HG03108 (cell line): ENCODE results near the gene IFI44L.

Experiments used
- ATAC-seq: cut with Tn5 transposase; IDR thresholded peaks from one replicate; pipeline ENCODE4 v1.9.1; 2021; ENCODE audit warnings: moderate library complexity; ENCODE audit not compliant: unreplicated experiment

IFI44L gene

DNA sequence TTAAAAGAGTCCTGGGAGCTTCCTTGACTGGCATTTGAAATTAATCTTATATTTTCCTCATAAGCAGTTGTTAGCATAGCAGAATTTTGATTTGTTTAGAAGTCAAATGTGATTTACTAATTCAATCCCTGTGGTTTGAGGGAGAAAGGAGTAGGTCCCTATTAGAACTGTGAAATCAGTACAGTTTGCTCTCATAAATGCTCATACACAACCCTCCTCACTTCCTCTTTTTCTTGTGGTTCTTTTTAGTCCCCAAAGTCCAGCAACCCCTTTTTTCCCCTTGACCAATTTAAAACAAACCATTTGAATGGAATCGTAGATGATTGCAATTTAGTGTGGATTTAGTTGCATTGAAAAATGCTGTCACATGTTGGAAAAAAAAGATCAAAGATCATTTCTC is 20.2 kb downstream of the IFI44L start:
- no peak for ATAC-seq

DNA sequence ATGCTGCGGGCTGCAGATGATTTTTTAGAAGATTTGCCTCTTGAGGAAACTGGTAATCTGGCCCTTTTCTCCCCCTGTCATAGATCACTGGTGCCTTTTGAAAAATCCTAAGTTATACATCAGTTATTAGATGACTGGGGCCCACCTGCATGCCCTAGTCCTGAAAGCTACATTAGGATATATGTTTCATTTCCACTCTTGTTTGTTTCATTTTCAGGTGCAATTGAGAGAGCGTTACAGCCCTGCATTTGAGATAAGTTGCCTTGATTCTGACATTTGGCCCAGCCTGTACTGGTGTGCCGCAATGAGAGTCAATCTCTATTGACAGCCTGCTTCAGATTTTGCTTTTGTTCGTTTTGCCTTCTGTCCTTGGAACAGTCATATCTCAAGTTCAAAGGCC is 21.3 kb downstream of the IFI44L start:
- ATAC-seq, result no peak

DNA sequence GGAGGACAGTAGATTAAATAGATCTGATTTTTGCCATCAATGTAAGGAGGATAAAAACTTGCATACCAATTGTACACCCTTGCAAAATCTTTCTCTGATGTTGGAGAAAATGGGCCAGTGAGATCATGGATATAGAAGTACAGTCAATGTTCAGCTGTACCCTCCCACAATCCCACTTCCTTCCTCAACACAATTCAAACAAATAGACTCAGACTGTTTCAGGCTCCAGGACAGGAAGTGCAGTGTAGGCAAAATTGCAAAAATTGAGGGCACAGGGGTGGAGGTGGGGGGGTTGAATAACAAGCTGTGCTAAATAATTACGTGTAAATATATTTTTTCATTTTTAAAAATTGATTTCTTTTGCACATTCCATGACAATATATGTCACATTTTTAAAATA is 25.5 kb downstream of the IFI44L start:
- ATAC-seq, result no peak

DNA sequence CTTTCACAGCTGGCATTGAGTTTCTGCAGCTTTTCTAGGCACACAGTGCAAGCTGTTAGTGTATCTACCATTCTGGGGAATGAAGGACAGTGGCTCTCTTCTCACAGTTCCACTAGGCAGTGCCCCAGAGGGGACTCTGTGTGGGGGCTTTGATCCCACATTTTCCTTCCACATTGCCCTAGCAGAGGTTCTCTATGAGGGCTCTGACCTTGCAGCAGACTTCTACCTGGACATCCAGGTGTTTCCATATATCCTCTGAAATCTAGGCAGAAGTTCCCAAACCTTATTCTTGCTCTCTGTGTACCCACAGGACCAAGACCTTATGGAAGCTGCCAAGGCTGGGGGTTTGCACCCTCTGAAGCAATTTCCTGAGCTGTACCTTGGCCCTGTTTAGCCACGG is 27.0 kb downstream of the IFI44L start:
- ATAC-seq, result no peak

DNA sequence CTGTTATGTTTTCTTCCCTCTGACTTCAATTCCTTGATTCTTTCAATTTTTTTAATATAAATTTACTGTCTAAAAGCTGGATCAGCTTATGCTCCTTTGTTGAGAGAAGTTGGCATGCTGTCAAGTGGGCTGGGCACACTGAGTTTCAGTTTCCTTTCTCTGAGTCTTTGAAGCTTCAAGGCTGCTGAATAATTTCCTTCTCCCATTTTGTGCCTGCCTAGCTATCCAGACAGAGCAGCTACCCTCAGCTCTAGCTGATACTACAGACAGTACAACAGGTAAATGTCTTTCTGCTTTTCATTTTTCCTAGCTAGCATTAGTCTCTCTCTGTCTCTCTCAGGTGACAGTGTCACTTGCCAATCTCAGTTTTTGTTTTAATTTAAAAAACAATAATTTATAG is 29.4 kb downstream of the IFI44L start, which contains the start of gene IFI44:
IFI44 (plus strand) TSS at position 204 of the 400 bp plus-strand sequence. CDS start 365 bp downstream, outside the sequence.
- peak; percentile 83 for ATAC-seq

DNA sequence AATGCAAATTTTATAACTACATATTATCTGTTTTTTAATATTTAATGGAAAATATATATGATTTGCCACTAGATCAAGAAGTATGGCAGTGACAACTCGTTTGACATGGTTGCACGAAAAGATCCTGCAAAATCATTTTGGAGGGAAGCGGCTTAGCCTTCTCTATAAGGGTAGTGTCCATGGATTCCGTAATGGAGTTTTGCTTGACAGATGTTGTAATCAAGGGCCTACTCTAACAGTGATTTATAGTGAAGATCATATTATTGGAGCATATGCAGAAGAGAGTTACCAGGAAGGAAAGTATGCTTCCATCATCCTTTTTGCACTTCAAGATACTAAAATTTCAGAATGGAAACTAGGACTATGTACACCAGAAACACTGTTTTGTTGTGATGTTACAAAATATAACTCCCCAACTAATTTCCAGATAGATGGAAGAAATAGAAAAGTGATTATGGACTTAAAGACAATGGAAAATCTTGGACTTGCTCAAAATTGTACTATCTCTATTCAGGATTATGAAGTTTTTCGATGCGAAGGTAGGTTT is 29.9 kb downstream of the IFI44L start:
- ATAC-seq, result no peak

DNA sequence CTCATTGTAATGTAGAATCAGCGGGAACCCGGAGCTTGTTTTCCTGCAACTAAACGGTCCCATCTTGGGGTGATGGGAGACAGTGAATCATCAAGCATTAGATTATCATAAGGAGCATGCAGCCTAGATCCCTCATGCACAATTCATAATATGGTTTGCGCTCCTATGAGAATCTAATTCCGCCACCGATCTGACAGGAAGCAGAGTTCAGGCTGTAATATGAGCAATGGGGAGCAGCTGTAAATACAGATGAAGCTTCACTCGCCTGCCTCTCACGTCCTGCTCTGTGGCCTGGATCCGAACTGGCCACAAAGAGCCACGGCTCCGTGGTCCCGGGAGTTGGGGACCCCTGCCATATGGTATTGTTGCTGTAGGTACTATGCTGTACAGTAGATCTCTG is 31.0 kb downstream of the IFI44L start:
- no peak for ATAC-seq

DNA sequence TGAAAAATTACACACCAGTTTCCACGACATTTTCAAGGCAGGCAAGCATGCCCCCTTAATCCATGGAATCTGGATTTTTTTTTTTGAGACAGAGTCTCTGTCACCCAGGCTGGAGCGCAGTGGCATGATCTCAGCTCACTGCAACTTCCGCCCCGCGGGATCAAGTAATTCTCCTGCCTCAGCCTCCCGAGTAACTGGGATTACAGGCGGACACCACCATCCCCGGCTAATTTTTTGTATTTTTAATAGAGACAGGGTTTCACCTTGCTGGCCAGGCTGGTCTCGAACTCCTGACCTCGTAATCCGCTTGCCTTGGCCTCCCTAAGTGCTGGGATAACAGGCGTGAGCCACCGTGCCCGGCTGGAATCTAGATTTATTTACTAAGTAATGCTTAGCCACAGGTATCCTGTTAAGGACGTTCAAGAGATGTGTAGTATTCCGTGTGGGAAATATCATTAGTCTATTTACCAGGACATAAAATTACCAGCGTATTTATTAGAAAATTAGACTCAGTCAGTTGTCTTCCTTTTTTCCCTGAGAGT is 31.8 kb downstream of the IFI44L start:
- no peak for ATAC-seq

DNA sequence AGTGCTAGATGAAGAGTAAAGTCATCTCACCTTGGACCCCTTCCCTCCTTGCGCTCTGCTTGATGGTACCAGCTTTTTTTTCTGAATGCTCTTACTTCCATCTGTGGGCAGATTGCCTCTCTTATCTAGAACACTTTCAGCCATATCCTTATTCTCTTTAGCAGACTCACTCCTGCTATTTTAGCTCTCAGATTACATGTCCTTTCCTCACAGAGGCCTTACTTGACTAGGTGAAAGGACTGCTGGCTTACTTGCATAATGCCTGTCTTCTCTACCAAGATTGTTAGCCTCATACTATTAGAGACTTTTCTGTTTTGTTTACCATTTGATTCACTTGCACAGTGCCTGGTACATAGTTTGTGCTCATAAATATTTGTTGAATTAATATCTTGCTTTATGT is 38.7 kb downstream of the IFI44L start:
- no peak for ATAC-seq

DNA sequence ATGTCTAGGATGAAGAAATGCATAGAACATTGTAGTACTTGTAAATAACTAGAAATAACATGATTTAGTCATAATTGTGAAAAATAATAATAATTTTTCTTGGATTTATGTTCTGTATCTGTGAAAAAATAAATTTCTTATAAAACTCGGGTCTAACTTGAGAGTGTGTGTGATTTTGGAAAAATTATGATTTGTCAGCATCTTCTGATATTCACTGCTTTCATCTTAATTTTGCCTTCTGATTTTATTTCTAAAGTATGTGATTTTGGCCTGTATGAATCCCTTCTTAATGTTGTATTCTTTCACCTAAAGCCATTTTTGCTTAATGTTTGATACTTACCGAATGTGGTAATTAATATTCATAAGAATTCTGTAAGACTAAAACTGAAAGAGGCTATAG is 43.7 kb downstream of the IFI44L start:
- ATAC-seq, result no peak

DNA sequence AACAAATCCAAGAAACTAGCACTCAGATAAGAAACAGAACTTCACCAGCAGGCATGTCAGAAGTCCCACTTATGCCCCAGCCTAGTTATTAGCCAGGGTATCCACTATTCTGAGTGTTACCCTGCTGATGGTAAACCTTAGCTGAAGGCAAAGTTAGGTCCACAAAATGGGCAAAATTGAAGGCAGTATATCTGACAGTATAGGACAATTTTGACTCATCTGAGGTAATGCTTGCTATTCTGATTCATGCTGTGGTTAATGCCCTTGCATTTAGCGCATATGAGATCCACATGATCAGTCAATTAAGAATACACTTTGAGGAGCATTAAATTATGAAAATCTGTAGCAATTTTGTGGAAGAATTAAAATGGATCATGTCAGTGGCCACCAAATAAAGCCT is 44.5 kb downstream of the IFI44L start:
- no peak for ATAC-seq

DNA sequence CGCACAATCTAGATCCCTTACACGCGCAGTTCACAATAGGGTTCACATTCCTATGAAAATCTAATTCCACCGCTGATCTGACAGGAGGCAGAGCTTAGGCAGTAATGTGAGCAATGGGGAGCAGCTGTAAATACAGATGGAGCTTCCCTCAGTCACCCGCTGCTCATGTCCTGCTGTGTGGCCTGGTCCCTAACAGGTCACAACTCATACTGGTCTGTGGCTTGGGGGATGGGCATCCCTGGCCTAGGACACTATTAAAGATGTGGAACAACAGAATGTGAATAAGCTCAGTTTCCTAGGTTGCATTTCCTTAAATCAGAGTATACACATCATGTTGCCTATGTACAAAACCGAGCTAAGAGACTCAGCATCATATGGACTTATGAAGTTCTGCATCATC is 45.6 kb downstream of the IFI44L start:
- no peak for ATAC-seq

DNA sequence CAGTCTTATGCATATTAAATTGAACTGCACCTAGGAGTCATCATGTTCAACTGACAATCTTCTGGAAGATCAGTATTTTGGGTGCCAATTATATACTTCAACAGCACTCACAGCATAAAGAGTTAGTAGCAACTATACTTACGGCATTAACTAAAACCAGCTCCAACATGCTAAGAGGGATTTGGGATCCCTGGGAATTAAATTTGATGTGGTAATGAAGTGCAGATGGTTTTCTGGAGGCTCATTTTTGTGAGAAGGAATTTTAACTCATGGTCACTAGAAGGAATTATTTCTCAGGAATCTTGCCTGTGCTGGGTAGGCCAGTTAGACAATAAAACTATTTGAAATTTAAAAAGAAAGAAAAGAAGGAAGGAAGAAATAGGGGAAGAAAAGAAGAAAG is 47.7 kb downstream of the IFI44L start:
- ATAC-seq, result no peak

DNA sequence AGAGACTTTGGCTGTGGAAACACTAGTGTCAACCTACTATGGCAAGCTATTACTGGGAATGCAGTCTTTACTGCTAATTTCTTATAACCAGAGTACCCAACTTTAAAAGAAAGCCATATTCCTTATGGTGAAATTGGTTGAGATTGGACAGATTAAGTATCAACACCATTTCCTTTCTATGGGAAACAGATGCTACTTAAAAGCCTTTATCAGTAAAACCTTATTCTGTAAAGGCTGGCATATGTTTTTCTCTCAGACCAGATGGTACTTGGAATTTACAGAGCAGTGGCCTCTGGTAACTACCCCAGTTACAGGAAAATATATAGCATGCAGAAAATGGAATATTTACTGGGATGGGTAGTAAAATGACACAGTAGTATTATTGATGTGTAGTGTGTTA is 48.2 kb downstream of the IFI44L start:
- ATAC-seq, result no peak

DNA sequence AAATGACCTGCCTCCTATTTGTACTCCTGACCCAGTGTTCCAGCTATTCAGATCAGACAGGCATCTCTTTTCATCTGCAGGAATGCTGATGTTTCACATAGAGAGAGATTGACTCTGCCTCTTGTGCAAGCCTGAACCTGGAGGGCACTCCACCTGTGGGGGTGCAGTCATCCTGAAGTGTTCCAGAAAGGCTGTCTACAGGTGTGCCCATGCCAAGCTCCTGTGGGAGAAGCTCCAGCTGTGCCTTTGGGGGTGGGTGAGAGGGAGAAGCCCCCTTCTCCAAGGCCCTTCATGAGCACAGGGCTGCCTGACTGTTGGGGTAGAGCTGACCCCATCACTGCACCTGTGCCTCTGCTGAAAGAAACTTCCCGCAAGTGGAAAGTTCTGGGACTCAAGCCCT is 52.2 kb downstream of the IFI44L start:
- no peak for ATAC-seq

DNA sequence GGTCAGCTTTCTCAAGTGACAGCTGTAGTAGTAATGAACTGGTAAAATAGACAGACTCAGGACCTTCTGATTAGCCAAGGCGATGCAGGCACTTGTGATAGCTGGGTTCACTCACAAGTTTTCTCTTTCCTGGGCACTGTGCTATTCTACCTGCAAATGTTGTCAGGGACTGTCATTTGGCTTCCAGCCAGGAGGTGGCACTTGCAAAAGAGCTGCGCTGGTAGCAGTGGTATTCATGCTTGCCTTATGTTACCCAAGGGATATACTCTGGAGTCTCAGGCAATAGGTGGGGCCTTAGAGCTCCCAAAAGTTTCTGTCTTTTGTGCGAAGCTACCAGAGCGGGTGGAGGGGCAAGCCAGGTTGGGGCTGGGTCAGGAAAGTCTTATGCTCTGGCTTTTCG is 52.9 kb downstream of the IFI44L start:
- ATAC-seq, result no peak

DNA sequence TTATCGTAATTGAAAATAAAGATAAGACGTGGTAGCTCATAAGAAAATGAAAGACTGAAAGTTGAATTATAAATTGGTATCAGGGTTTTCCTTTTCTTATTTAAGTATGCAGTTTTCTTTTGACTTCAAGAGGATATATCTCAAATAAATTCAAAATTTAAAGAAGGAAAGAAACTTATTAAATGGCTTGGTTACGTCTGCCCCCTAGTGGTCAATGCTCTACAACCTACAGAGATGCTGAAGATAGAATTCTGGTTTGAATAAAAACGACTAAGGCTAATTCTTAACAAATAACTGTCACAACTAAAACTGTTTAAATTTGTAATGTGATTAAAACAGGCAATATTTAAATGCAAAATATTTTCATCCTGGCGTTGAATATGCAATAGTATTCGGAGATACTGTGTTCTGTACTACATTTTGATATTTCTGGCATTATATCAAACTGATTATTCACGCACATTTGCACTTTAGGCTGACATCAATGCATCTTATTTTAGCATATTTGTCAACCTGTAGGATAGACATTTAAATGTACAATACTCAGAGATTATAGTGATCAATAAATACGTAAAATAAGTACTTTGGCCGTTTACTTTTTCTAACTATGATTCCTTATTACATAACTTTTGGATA is 56.2 kb downstream of the IFI44L start:
- no peak for ATAC-seq

DNA sequence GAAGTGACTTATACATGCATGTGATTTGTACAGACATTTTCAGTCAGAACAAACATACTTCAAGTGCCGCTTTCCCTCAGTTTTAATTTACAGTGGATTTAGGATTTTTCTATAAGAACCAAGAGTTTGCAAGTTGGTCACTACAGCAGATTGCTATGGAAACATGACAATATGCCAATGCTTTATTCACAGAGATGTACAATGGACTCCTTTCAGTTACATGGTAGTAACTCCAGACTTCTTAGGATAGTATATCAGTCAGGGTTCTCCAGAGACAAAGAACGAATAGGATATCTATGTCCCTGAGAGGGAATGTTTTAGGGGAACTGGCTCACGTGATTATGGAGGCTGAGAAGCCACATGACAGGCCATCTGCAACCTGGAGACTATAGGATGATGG is 56.7 kb downstream of the IFI44L start:
- ATAC-seq, result no peak

DNA sequence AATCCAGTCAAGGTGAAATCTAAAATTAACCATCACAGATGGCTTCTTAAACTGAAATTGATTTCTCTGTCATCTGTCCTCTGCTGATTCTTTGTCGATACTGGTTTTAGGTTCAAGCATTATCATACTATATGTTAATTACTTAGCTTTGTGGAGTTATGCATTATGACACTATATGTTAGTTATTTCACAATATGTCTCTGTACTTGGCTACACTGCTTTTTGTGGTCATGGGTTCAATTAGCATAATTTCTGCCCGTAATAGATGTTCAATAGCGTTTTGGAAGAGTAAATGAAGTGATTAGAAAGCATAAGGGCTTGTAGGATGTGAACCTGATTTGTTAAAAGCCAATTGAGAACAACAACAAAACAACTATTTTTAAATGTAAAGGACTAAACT is 57.5 kb downstream of the IFI44L start:
- ATAC-seq, result no peak

DNA sequence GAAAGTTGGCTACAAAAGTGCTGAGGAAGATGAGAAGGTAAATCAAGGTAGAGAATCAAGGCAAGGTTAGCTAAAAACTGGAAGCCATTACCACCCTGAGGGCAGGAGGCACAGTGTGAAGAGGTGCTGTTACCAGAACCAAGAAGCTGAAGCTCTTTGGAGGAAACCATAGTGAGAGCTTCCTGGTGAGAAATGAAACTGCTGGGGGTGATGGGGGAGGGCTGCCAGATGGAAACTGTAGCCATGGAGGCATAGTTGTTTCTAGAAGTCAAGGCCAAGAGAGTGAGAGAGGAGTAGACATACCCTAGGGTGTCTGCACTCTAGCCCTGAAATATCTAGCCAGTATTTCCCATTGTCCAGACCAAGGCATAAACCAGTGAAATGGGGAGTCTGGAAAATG is 58.1 kb downstream of the IFI44L start:
- ATAC-seq, result peak; percentile 80

DNA sequence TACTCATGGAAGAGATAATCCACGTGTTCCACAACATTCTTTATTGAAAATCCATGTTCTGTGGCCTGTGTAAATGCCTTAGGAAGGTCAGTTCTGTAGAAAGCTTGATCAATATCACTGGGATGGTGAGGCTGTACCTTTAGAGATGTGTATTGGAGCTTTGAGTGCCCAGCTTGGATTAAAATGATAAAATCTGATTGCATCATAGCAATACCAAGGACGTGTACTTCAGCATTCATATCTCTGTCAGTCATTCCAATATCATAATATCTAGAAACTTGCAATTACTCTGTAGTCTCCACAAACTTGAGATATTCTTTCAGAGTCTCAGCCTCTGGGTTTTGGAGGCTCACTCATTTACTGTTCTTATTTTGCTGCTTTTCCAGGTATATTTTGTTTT is 61.0 kb downstream of the IFI44L start:
- ATAC-seq, result no peak

DNA sequence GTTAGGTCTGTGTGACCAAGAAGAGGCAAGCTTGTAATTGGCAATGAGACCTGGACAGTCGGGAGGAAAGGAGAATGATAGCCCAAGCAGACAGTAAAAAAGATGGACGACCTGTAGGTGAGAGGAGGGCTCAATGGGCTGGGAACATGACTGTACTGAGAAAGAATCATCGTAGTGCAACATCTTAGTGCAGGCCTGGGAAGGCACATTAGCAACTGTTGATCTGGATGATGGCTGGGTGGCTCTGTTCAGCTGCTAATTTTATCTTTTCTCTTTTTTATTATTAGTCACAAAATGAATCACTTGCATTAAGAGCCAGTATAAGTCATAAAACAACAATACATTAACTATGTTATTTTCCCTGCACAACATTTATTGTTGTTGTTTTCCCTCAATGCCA is 62.2 kb downstream of the IFI44L start:
- no peak for ATAC-seq

DNA sequence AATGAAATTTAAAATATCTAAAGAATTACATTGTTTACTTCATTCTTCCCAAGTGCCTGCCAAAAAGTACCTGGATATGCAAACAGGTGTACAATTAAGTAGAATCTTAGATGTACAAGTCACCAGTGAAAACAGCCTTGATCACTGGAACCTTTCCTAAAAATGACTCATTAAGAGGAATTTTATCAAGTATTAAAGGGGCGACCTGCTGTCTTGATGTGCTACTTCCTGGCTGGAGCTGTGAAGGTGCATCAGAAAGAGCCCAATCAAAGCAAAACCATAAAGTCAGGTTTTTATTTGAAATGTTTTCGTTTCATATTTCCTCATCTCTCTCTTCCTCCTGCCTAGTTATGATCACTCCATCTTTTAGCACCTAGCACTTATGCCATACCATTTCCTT is 62.8 kb downstream of the IFI44L start:
- no peak for ATAC-seq
